PC-3 (cell line): ENCODE measurements around the gene ATP1A2.

Source experiments
- EZH2 ChIP-seq: fragments of 300-600 bp; sonication (generic); IDR thresholded peaks from one replicate; pipeline ENCODE4 v1.6.1; 2017; ENCODE audit warnings: antibody characterized with exemption, mild to moderate bottlenecking, low read length; ENCODE audit not compliant: unreplicated experiment
- TF ChIP-seq, protein P1 (sequence below): fragments of 300-600 bp; sonication (generic); conservative IDR thresholded peaks from 2 replicates; pipeline ENCODE4 v1.5.1; 2017; ENCODE audit warnings: antibody characterized with exemption, low read depth, mild to moderate bottlenecking, low read length

DNA sequence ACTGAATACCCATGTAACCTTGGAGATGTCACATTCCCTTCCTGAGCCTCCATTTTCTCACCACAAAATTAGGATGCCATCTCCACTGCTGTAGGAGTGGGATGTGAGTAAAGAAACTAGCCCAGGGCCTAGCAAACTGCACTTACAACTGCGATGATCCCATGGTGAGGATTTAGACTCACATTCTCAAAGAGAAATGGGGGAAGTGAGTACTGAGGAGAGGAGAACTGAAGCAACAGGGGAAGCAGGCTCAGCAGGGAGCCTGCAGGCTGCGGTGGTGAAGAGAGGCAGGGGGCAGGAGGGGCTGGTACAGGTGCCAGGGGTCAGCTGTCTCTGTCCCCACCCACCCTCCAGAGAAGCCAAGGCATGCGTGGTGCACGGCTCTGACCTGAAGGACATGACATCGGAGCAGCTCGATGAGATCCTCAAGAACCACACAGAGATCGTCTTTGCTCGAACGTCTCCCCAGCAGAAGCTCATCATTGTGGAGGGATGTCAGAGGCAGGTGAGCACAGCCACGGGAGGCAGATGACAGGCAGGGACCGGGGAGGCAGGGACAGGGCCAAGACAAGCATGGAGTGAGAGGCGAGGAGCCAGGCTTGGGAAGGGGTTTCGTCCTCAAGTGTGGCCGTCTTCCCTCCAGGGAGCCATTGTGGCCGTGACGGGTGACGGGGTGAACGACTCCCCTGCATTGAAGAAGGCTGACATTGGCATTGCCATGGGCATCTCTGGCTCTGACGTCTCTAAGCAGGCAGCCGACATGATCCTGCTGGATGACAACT, 19.4 kb downstream of the ATP1A2 start:
- no peak for TF ChIP-seq EZH2
- TF ChIP-seq, protein P1, sequence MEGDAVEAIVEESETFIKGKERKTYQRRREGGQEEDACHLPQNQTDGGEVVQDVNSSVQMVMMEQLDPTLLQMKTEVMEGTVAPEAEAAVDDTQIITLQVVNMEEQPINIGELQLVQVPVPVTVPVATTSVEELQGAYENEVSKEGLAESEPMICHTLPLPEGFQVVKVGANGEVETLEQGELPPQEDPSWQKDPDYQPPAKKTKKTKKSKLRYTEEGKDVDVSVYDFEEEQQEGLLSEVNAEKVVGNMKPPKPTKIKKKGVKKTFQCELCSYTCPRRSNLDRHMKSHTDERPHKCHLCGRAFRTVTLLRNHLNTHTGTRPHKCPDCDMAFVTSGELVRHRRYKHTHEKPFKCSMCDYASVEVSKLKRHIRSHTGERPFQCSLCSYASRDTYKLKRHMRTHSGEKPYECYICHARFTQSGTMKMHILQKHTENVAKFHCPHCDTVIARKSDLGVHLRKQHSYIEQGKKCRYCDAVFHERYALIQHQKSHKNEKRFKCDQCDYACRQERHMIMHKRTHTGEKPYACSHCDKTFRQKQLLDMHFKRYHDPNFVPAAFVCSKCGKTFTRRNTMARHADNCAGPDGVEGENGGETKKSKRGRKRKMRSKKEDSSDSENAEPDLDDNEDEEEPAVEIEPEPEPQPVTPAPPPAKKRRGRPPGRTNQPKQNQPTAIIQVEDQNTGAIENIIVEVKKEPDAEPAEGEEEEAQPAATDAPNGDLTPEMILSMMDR: no peak
